NCI-H748 (cell line): ENCODE results near the gene HDAC4.

Experiments used
- DNase-seq: peaks from one replicate; lab custom pipeline; 2025; ENCODE audit not compliant: unreplicated experiment; lab: John Stamatoyannopoulos, UW

HDAC4 gene

GRCh38 chr2:239194731-239195317 lies 206.0 kb downstream of the HDAC4 start:
- DNase-seq = no peak

- DNase-seq = no peak
Observed at GRCh38 chr2:239193925-239194677, 206.7 kb downstream of the HDAC4 start.

- no peak for DNase-seq
Observed at GRCh38 chr2:239193401-239193811, 207.4 kb downstream of the HDAC4 start.

GRCh38 chr2:239192975-239193374 lies 207.8 kb downstream of the HDAC4 start:
- no peak for DNase-seq

- no peak for DNase-seq
Observed at GRCh38 chr2:239192456-239192855, 208.4 kb downstream of the HDAC4 start.

- DNase-seq = no peak
Observed at GRCh38 chr2:239190921-239191885, 209.6 kb downstream of the HDAC4 start.

- DNase-seq = no peak
Observed at GRCh38 chr2:239190361-239190760, 210.5 kb downstream of the HDAC4 start.

- DNase-seq = no peak
Observed at GRCh38 chr2:239189711-239190131, 211.1 kb downstream of the HDAC4 start.

- no peak for DNase-seq
Observed at GRCh38 chr2:239188536-239188935, 212.3 kb downstream of the HDAC4 start.

GRCh38 chr2:239187464-239188253 lies 213.2 kb downstream of the HDAC4 start:
- no peak for DNase-seq

- no peak for DNase-seq
Observed at GRCh38 chr2:239186516-239187357, 214.1 kb downstream of the HDAC4 start.

GRCh38 chr2:239184968-239185903 lies 215.6 kb downstream of the HDAC4 start:
- DNase-seq = no peak

GRCh38 chr2:239184179-239184578 lies 216.6 kb downstream of the HDAC4 start:
- DNase-seq = no peak

GRCh38 chr2:239182981-239183791 lies 217.6 kb downstream of the HDAC4 start:
- no peak for DNase-seq

- DNase-seq = peak; percentile 27
Observed at GRCh38 chr2:239181903-239182581, 218.8 kb downstream of the HDAC4 start.

- peak; percentile 18 for DNase-seq
Observed at GRCh38 chr2:239181074-239181902, 219.5 kb downstream of the HDAC4 start.
